Endothelial cell of hepatic sinusoid (primary cell): ENCODE results near the gene NRP2.

Source experiments
- in situ Hi-C: cut with HindIII; loops from 2 replicates; pipeline ENCODE4 v1.10.0; 2017; ENCODE audit warnings: low sequenced_read_pairs

NRP2 gene

GRCh38 chr2:205836477-205837221 lies 154.3 kb downstream of the NRP2 start:
- in situ Hi-C loops: no loop called here

GRCh38 chr2:205837663-205838062 lies 155.4 kb downstream of the NRP2 start:
- in situ Hi-C loops: no loop called here

- in situ Hi-C loops: no loop called here
Measured at GRCh38 chr2:205845446-205845845, 163.1 kb downstream of the NRP2 start.
